ENCODE measurements around the gene MAGEB10. TPM values are rescaled to one million over a fixed set of nuclear protein-coding genes. Genes with fewer than 3 reads are reported as not detected.

The MAGEB10 gene
- total RNA-seq (2022; extraction: Qiagen RNA extraction; ENCODE audit: low read depth) = not detected in 5 replicates

DNA sequence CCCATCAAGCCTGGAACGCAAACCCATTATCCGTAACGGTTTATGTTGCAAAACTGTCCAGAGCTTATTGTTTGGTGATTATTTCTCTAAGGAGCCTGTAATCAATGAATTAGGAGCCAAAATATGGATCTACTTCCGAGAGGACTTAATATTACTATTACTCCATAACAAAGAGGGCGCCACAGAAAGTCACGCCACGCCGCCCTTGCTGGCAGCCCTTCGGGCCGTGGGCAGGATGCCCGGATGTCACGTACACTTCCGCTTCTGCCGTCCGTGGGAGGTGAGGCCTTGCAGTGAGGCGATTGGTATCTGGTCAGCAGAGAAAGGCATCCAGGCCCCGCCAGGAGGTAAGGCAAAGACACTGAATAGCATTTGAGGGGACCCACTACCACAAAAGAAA, at the start of gene MAGEB10:
MAGEB10 (plus strand) TSS at position 301 of the 400 bp plus-strand sequence. CDS start 13,317 bp downstream, outside the sequence.

Other genes with a start within 250 kb of the MAGEB10 start
- not detected in 5 replicates for gene DCAF8L2, start 217.6 kb upstream of the MAGEB10 start, total RNA-seq (2022; extraction: Qiagen RNA extraction; ENCODE audit: low read depth)
- not detected in 5 replicates for gene DCAF8L1, start 173.5 kb downstream of the MAGEB10 start, total RNA-seq (2022; extraction: Qiagen RNA extraction; ENCODE audit: low read depth)

Data from A549 treated with ZK216348 at 1 μM for 4 hours (cell line).